H1 (cell line): ENCODE data around the gene ZNG1F.
"Not testable (repeated sequence)": the region's sequence is repeated elsewhere in the genome, so short reads cannot be mapped to it uniquely, and the experiment has no call there.

Experiments used
- JUN ChIP-seq: IDR thresholded peaks from 2 replicates; pipeline ENCODE4 v1.6.1; 2011; ENCODE audit warnings: low read depth, mild to moderate bottlenecking, improper control_type of control experiment, low read length
- JUND ChIP-seq: IDR thresholded peaks from 2 replicates; pipeline ENCODE4 v1.6.1; 2011; ENCODE audit warnings: mild to moderate bottlenecking, improper control_type of control experiment, low read length
- RAD21 ChIP-seq, 2 experiments: IDR thresholded peaks in 1 of 2; conservative IDR thresholded peaks in 1 of 2; 2 replicates each; pipeline ENCODE4 v1.6.1; 2011; ENCODE audit warnings: low read depth in 2 of 2, low read length in 2 of 2, improper control_type of control experiment in 1 of 2, inconsistent platforms in 1 of 2, mild to moderate bottlenecking in 1 of 2, moderate library complexity in 1 of 2
- SAP30 ChIP-seq: fragments of 300-600 bp; sonication (generic); IDR thresholded peaks from 2 replicates; pipeline ENCODE4 v1.7.1; 2012; ENCODE audit warnings: low read length, moderate library complexity, mild to moderate bottlenecking, inconsistent platforms; ENCODE audit not compliant: insufficient read depth, insufficient replicate concordance
- TCF12 ChIP-seq: IDR thresholded peaks from 2 replicates; pipeline ENCODE4 v1.6.1; 2011; ENCODE audit warnings: low read depth, mild to moderate bottlenecking, low read length
- TEAD4 ChIP-seq: IDR thresholded peaks from 2 replicates; pipeline ENCODE4 v1.6.1; 2012; ENCODE audit warnings: low read depth, low read length, inconsistent platforms, mixed read lengths
- USF2 ChIP-seq: IDR thresholded peaks from 2 replicates; pipeline ENCODE4 v1.6.1; 2011; ENCODE audit warnings: low read length, improper control_type of control experiment
- TF ChIP-seq, protein P1 (sequence below), 3 experiments: IDR thresholded peaks; 1 replicate in 2 of 3; 2 replicates in 1 of 3; pipeline versions ENCODE4 v1.5.1 to v1.6.1; 2011; ENCODE audit warnings: low read length in 3 of 3, mild to moderate bottlenecking in 3 of 3, inconsistent platforms in 2 of 3, low read depth in 1 of 3, moderate library complexity in 1 of 3; ENCODE audit not compliant: insufficient read depth in 1 of 3; ENCODE audit errors: control extremely low read depth in 1 of 3

- TF ChIP-seq, protein P1, sequence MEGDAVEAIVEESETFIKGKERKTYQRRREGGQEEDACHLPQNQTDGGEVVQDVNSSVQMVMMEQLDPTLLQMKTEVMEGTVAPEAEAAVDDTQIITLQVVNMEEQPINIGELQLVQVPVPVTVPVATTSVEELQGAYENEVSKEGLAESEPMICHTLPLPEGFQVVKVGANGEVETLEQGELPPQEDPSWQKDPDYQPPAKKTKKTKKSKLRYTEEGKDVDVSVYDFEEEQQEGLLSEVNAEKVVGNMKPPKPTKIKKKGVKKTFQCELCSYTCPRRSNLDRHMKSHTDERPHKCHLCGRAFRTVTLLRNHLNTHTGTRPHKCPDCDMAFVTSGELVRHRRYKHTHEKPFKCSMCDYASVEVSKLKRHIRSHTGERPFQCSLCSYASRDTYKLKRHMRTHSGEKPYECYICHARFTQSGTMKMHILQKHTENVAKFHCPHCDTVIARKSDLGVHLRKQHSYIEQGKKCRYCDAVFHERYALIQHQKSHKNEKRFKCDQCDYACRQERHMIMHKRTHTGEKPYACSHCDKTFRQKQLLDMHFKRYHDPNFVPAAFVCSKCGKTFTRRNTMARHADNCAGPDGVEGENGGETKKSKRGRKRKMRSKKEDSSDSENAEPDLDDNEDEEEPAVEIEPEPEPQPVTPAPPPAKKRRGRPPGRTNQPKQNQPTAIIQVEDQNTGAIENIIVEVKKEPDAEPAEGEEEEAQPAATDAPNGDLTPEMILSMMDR (IDR thresholded peaks at IDR 0.05; ENCODE audit: control extremely low read depth in 1 of 3, insufficient read depth in 1 of 3, low read depth in 1 of 3, low read length in 3 of 3), result not testable (repeated sequence)
- not testable (repeated sequence) for TF ChIP-seq TEAD4; SAP30; JUND; RAD21 (IDR thresholded peaks at IDR 0.05 in 1 of 2, conservative IDR thresholded peaks at IDR 0.05 in 1 of 2; ENCODE audit: low read depth in 2 of 2, low read length in 2 of 2); USF2; JUN; TCF12
Observed at GRCh38 chr9:41123396-41123795, 65.7 kb downstream of the ZNG1F start.
